NT2/D1 (cell line): ENCODE measurements around the gene GPR87.

Experiments used
- YY1 ChIP-seq: IDR thresholded peaks from 2 replicates; pipeline ENCODE4 v1.6.1; 2011; ENCODE audit not compliant: insufficient read length, insufficient read depth
- ZNF274 ChIP-seq: IDR thresholded peaks from 2 replicates; pipeline ENCODE4 v1.6.1; 2011; ENCODE audit warnings: mild to moderate bottlenecking, low read depth, low read length

- TF ChIP-seq YY1 (no peak), ZNF274 (no peak)
Measured at GRCh38 chr3:151351648-151352047, 35.0 kb upstream of the GPR87 start.
